ENCODE results near the gene CCDC85B.

Gene CCDC85B

GRCh38 chr11:65870706-65871681 lies 19.5 kb upstream of the CCDC85B start:
- ChIA-PET CTCF (interaction anchor here (1.0 to 17.2 kb wide), 6 partner anchors 10 to 152 kb away, joined by 3 to 535 read pairs (median 8); partner anchors contain the start of genes AP5B1, CCDC85B, CFL1 and CTSW), POLR2A (interaction anchor here (1.1 to 1.7 kb wide), 4 partner anchors 10 to 20 kb away, joined by 5 to 7 read pairs (median 5); partner anchors contain the start of gene CFL1)
- no peak for TF ChIP-seq CTCF (IDR thresholded peaks at IDR 0.05; ENCODE audit: control extremely low read depth, extremely low read depth, low read depth, missing control alignments)
- no peak for DNase-seq (ENCODE audit: extremely low spot score)

GRCh38 chr11:65871811-65872548 lies 18.5 kb upstream of the CCDC85B start:
- no peak for TF ChIP-seq CTCF (IDR thresholded peaks at IDR 0.05; ENCODE audit: control extremely low read depth, extremely low read depth, low read depth, missing control alignments)
- CTCF ChIA-PET, result interaction anchor here (1.0 to 17.2 kb wide), 6 partner anchors 11 to 151 kb away, joined by 3 to 535 read pairs (median 8); partner anchors contain the start of genes AP5B1, CCDC85B, CFL1 and CTSW

GRCh38 chr11:65872586-65873317 lies 17.7 kb upstream of the CCDC85B start, which contains the start of gene EFEMP2:
TSS of gene EFEMP2 (minus strand) at chr11:65872800. CDS start at chr11:65872354, 446 bp downstream.
- CTCF ChIA-PET, result interaction anchor here (1.5 to 17.2 kb wide), 4 partner anchors 12 to 150 kb away, joined by 5 to 535 read pairs (median 72); partner anchors contain the start of genes CCDC85B, CFL1, CTSW and FIBP
- DNase-seq (ENCODE audit: extremely low spot score), result no peak
- no peak for TF ChIP-seq CTCF (IDR thresholded peaks at IDR 0.05; ENCODE audit: control extremely low read depth, extremely low read depth, low read depth, missing control alignments)
- POLR2A ChIA-PET, result no interaction called here

More at GRCh38 chr11:65871811-65872548, 18.5 kb upstream of the CCDC85B start:
- POLR2A ChIA-PET, result interaction anchor here (1.1 to 1.7 kb wide), 4 partner anchors 11 to 21 kb away, joined by 5 to 7 read pairs (median 5); partner anchors contain the start of gene CFL1
- no peak for DNase-seq (ENCODE audit: extremely low spot score)

GRCh38 chr11:65873318-65874156 lies 16.9 kb upstream of the CCDC85B start:
- CTCF ChIA-PET, result interaction anchor here (7.1 to 17.2 kb wide), 2 partner anchors 12 to 13 kb away, joined by 133 to 535 read pairs; partner anchors contain the start of genes CCDC85B, CFL1, CTSW and FIBP
- POLR2A ChIA-PET, result interaction anchor here (0.5 to 1.0 kb wide), 4 partner anchors 14 to 127 kb away, joined by 3 to 4 read pairs (median 4); partner anchors contain the start of genes CCDC85B and FIBP

More at GRCh38 chr11:65873318-65874156, 16.9 kb upstream of the CCDC85B start:
- TF ChIP-seq CTCF (IDR thresholded peaks at IDR 0.05; ENCODE audit: control extremely low read depth, extremely low read depth, low read depth, missing control alignments), result no peak
- DNase-seq (ENCODE audit: extremely low spot score), result peak; percentile 97
